Cortex of kidney (tissue), 1 donor: ENCODE data around the gene FAM222B.
"Not testable (repeated sequence)": the region's sequence is repeated elsewhere in the genome, so short reads cannot be mapped to it uniquely, and the experiment has no call there.

Experiments used
- DNase-seq: peaks from one replicate; lab custom pipeline; 2025; lab: John Stamatoyannopoulos, UW

Gene FAM222B

DNA sequence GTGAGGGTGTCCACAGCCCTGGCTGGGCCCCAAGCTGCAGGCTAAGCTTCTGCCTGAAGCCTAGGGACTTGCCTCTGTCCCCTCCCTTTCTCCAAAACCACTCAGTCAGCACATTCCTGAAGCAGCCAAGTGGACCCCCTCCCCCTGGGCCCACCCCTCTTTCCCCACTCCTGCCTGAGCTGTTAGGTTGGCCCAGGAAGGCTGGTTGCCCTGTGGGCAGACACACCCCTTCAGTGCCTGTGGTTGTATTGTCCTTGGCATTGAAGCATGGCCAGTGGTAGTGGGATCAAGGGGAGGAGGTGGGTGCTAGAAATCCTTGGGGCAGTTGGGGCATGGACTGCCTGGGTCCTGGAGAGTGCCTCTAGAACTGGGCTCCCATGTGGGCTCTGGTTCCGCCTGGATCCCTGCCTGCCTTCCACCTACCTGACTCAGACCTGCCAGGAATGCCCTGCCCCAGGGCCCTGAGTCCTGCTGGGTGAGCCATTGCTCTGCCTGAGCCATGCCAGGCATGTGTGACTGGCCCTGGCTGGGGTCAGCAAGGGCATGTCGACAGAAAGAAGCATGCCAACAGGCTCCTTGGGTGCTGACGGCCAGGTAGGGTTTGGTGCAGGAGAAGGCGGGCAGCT lies 96.7 kb downstream of the FAM222B start:
- no peak for DNase-seq

DNA sequence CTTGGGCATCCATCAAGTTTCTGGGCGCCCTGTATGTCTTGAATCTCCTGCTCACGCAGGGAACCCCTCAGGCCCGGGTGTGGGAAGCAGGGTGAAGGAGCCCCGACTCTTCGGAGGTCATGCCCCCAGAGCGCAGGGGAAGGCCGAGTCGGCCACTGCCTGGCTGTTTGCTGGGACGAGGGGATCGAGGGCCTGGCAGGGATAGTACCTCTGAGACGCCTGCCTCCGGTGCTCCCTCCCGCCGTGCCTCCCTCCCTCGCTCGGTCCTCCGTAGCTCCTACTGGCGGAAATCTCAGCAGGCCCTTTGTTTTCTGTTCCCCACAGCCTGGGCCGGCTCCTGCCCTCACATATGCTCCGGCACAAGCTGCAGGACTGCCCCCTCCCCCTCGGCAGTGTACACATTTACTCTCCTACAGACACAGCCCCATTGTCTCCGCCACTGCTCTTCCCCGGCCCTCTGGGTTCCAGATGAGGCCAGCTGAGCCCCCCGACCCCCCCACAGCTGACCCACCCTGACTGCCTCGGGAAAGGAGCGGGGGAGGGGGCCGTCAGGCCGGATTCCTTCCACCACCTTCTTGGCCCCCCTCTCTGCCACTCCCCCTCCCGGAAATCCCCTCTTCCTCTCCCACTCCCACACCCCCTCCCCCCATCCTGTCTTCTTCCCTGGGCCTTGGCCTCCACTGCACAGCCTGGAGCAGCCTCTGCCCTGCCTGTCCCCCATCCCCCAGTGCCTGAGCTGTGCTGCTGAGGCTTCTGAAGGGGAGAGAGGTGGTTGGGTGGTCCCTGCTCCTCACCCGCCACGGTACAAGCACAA lies 97.4 kb downstream of the FAM222B start:
- DNase-seq, result no peak

DNA sequence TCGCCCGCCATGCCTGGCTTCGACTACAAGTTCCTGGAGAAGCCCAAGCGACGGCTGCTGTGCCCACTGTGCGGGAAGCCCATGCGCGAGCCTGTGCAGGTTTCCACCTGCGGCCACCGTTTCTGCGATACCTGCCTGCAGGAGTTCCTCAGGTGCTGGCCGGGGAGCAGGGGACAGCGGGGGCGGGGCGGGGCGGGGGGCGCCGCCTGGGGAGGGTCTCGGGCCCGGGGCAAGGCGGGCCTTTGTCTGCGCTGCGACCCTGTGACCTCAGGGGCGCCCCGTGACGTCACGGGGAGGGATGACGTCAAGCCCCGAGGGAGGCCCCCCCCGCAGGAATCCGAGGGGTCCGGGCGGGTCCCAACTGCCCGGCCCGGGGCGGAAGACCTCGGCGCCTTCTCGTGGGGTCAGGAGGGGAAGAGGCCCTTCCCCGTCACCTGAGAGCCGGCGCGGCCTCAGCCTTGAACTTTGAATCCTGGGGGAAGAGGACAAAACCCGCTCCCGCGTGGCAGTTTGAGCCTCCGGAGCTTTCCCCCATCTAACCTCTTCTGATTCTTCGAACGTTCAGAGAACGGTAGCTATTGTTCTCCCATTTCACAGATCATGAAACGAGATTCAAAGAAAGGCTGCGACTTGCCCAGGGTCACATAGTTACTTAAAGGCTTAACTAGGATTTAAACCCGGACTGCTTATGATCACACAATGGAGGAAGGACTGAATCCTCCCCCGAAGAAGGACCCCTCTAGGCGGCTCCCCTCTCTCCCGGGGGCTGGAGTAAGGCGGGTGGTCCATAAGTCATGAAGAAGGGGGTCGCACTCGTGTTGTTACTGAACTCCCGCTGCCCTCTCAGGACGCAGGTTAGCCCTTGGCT lies 98.3 kb downstream of the FAM222B start:
- no peak for DNase-seq

DNA sequence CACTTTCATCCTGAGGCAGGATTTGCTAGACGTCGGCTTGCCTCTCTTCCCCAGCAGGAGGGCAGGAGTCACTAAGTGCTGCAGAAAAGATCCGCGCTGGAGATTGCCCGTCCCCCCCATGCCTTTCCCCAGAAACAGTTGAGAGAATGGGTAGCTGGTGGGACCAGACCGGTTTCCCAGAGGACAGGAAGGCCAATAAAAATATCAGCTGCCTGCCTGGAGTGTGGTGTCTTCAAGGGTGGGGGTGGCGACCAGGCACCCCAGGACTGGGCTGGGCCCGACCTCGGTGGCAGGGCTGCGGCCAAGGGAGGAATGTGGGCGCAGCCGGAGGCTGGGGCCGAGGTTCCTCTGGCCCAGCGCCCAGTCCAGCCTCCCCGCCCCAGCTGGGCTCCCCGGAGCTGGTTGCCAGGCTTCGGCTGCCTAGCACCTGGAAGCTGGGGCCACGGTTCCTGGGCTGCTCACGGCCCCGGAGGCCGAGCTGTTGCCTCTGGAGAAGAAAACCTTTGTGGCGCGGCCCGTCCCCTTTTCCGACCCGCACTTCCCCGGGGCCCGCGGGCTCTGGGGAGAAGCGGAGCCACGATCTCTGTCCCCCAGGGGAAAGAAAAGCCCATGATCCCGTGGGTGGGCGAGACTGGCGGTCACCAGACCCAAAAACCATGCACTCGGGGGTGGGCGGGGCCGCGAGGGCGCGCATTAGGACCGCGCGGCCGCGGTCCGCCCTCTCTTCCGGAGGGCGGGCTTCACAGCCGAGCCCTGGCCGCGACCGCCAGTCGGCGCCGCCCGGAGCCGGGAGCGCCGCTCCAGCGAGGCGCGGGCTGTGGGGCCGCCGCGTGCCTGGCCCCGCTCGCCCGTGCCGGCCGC lies 99.1 kb downstream of the FAM222B start, which contains the start of gene TRAF4:
TSS of gene TRAF4 (plus strand) at position 769 of the 861 bp plus-strand sequence. CDS start 102 bp downstream, outside the sequence.
- no peak for DNase-seq

DNA sequence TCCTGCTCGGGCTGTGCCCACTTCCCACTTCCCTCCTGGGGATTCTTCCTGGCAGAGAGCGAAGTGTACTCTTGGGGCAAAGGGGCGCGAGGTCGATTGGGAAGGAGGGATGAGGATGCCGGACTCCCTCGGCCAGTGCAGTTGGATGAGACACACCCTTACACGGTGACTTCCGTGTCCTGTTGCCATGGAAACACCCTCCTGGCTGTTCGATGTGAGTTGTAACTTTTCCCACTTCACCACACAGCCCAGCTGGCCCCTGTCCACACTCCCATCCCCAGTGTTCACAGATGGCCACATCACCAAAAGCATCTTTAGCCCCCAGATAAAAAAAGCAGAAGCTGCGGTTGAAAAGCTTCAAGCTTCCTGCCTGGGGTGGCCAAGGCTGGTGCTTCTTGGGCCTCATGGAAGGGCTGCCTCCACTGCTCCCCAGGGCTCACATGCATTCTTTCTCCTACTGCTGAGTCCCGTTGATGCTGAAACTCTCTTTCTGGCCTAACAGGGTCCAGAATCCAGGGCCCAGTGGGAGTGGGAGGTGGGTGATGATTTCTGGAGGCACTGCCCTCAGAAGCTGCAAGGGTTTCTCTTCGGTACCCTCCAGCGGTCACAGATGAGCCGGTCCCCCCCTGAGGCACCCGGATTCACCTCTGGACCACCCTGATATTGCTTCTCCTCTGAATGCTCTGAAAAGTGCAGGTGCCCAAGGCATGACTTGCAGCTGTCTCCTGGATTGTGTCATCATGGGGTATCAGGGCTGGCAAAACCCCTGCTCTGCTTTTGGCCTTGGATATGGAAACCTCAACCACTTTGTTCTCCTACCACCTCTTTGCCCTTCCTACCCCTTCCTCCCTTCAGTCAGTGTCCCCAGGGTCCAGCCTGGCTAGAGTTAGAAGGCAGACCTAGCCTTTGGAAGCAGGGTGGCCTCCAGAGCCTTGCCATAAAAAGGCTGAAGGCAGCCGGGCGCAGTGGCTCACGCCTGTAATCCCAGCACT lies 100.9 kb downstream of the FAM222B start:
- DNase-seq, result no peak

DNA sequence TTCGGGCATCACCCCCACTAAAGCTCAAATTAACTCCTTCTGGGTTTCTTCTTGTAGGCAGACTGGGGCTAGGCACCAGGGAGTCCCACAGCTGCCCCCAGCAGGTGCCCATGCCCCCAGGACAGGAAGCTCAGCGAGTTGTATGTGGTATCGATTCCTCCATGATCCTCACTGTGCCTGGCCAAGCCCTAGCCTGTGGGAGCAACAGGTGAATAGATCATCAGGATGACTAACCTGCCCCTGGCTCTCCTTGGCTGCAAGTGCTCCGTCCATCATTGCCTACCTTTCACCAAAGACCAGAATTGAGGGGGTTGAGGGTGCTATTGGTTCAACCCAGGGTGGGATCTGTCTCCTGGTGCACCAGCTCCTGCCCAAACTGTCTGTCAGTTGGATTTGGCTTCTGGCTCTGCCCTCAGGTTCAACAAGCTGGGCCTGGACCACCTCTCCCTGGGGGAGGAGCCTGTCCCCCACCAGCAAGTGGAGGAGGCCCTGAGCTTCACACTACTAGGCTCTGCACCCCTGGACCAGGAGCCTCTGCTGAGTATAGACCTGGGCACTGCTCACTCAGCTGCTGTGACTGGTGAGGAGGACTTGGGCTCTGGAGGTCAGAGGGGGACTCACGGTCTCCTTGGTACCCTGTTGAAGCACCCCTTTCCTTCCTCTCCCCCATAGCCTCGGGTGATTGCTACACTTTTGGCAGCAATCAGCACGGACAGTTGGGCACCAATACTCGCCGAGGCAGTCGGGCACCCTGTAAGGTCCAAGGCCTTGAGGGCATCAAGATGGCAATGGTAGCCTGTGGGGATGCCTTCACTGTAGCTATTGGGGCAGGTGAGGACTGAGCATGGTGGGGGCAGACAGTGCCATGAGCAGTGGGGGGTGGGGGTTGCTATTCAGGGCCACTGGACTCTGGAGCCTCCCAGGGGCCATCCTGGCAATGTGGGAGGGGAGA lies 101.9 kb downstream of the FAM222B start:
- no peak for DNase-seq

DNA sequence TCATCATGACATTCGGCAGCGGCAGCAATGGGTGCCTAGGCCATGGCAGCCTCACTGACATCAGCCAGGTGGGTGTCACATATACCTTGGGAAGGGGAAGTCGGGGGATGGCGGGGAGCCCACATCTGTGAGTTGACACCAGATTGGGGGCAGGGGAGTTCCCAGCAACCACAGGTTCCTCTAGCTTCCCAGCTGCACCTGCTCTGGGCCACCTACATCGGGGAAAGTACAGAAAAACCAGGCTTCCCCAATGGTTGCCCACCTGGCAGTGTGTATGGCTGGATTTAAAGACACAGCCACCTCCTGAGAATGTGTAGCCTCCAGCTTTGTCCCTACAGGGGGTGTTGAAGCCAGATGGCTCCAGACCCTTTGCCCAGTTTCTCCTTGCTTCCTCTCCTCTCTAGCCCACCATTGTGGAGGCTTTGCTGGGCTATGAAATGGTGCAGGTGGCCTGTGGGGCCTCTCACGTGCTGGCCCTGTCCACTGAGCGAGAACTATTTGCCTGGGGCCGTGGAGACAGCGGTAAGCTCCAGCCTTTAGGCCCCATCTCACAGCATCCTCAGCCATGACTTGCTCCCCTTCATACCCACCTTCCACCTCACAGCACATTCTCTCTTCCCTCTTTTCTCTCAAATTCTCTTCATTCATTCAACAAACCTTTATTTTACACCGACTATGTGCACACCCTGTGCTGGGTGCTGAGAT lies 103.8 kb downstream of the FAM222B start:
- no peak for DNase-seq

DNA sequence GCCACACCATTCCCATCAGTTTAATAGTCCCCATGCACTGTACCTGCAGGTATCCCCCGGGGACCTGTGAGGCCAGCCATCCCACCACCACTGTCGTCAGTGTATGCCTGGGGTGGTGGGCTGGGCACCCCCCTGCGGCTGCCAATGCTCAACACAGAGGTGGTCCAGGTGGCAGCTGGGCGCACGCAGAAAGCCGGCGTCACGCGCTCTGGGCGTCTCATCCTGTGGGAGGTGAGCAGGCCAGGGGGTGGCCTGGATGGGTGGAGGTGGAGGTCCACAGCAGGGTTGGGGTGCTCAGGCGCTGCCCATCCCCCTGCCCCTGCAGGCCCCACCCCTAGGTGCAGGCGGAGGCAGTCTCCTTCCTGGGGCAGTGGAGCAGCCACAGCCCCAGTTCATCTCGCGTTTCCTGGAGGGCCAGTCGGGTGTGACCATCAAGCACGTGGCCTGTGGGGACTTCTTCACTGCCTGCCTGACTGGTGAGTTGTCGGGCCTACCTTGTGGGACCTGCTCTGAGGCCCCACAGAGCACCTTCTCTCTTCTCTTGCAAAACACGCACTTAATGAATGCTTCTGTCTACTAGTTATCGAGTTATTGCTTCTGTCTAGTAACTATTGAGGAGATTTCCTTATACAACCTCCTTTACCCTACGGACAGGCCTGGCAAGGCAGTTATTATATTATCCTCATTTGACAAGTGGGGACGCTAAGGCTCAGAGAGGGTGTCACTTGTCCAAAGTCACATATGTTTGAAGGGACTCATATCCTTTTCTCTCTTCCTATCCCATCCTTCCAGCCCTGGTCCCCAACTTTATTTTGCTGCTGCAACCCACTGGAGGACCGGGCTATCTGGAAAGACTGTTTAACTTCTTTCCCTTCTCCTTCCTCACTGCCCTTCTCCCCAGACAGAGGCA lies 104.6 kb downstream of the FAM222B start:
- DNase-seq, result no peak

DNA sequence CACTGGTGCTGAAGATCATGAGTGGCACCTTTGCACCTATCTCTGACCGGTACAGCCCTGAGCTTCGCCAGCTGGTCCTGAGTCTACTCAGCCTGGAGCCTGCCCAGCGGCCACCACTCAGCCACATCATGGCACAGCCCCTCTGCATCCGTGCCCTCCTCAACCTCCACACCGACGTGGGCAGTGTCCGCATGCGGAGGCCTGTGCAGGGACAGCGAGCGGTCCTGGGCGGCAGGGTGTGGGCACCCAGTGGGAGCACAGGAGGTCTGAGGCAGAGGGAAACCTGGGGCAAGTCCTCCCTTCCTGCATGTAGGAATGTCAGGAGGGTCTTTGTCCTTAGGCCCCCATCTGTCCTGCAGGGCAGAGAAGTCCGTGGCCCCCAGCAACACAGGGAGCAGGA lies 105.3 kb downstream of the FAM222B start:
- DNase-seq, result no peak

DNA sequence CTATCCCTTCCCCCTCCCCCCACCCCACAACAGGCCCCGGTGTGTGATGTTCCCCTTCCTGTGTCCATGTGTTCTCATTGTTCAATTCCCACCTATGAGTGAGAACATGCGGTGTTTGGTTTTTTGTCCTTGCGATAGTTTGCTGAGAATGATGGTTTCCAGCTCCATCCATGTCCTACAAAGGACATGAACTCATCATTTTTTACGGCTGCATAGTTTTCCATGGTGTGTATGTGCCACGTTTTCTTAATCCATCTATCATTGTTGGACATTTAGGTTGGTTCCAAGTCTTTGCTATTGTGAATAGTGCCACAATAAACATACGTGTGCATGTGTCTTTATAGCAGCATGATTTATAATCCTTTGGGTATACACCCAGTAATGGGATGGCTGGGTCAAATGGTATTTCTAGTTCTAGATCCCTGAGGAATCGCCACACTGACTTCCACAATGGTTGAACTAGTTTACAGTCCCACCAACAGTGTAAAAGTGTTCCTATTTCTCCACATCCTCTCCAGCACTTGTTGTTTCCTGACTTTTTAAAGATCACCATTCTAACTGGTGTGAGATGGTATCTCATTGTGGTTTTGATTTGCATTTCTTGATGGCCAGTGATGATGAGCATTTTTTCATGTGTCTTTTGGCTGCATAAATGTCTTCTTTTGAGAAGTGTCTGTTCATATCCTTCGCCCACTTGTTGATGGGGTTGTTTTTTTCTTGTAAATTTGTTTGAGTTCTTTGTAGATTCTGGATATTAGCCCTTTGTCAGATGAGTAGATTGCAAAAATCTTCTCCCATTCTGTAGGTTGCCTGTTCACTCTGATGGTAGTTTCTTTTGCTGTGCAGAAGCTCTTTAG lies 106.4 kb downstream of the FAM222B start:
- not testable (repeated sequence) for DNase-seq

DNA sequence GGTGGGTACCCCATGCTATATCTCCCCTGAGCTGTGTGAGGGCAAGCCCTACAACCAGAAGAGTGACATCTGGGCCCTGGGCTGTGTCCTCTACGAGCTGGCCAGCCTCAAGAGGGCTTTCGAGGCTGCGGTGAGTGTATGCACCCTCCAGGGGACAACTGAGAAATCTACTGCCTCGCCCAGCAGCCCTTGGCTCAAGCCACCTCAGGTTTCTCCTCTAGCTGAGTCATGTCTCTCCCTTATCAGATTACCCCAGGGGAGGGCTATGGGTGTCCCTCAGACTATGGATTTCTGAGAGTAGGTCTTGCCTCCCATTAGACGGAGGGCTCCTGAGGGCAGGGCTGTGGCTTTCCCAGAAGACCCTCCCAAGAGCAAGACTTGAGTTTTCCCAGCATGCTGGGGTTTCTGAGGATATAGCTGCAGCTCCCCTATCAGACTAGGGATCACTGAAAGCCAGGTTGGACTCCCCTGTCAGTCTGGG lies 107.3 kb downstream of the FAM222B start:
- no peak for DNase-seq

DNA sequence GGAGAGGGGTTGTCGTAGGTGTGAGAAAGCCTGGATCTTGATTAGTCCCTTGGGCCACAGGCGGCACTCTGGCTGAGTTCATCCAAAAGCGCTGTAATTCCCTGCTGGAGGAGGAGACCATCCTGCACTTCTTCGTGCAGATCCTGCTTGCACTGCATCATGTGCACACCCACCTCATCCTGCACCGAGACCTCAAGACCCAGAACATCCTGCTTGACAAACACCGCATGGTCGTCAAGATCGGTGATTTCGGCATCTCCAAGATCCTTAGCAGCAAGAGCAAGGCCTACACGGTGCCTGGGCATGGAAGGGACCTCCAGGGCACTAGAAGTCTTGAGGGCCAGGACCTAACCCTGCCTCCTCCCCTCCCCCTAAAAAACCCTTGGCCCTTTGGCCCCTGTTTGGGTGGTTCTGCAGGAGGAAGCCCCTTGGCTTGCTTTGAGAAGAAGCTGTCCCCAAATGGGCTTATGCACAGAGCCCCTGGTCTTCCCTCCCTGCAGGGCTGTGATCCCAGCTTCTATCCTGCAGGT lies 107.8 kb downstream of the FAM222B start:
- no peak for DNase-seq

DNA sequence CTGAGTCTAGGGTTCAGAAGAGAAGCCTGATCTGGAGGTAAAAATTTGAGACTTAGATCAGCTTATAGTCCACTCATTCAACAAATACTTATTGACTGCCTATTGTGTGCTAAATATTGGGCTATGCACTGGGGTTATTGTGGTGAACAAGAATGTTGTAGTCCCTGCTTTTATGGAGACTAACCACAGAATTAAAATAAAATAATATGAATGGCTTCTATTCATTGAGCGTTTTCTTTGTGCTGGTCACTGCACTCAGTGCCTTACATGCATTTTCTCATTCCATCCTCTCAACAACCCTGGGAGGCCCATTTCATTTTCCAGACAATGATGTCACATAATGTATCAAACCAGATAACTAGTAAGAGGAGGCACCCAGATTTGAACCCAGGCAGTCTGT lies 109.2 kb downstream of the FAM222B start:
- DNase-seq, result no peak

DNA sequence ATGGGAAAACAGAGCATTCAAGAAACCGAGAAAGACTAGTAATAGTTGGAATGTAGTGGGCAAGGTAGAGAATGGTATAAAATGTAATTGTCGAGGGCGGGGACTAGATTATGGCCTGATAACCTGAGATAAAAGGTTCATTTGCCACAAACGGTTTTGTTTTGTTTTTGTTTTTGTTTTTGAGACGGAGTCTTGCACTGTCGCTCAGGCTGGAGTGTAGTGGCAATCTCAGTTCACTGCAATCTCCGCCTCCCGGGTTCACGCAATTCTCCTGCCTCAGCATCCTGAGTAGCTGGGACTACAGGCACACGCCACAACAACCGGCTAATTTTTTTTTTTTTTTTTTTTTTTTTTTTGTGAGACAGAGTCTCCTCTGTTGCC lies 112.7 kb downstream of the FAM222B start:
- no peak for DNase-seq

DNA sequence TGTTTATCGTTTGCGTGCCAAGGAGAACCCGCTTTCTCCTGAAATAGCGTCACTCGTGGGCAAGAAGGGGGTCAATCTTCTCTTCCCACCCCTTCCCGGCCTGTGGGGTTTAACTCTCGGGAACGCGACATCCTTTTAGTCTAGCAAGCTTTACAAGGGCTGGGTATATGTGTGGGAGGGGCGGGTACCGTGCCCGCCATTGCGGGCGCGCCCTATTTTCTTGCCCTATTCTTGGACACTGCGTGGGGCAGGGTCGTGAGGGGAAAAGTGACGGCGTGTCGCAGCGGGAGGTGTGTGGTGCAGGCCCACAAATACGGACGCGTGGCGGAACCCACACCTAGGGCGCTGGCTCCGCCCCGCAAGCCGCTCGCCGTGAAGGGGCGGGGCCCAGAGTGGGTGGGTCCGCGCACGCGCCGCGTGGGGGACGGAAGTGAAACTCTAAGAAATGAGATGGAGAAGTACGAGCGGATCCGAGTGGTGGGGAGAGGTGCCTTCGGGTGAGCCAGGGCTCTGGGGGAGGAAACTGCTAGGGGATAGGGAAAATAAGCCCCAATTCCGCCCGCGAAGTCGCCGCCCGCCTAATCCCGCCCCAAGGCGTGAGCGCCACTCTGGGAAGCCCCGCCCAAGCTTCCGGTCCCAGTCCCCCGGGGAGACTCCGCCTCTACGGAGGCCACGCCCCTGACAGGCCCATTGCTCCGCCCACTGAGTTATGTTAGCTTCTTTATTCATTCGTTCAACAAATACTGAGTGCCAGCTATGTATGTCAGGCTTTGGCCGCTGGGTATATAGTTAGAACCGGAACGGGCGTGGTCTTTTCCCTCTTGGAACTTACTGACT lies 114.0 kb downstream of the FAM222B start, which contains the start of gene NEK8:
TSS of gene NEK8 (plus strand) at position 425 of the 837 bp plus-strand sequence. CDS start at position 451, 26 bp downstream.
- no peak for DNase-seq
